H9 (cell line): ENCODE results near the gene KANSL1. TPM values are rescaled to one million over a fixed set of nuclear protein-coding genes. Genes with fewer than 3 reads are reported as not detected.

Experiments
- DNase-seq: peaks from one replicate; pipeline ENCODE4 v3.0.0-alpha.2; 2017
- H2AFZ ChIP-seq: one replicate; pipeline ENCODE4 v1.6.1; 2013; ENCODE audit warnings: mild to moderate bottlenecking, low read length, control low read depth, moderate library complexity
- H2AK5ac ChIP-seq: 2 replicates; pipeline ENCODE4 v1.6.1; 2013; ENCODE audit warnings: low read length, control low read depth, mixed read lengths; ENCODE audit not compliant: insufficient read length
- H2BK120ac ChIP-seq: one replicate; pipeline ENCODE4 v1.6.1; 2013; ENCODE audit warnings: low read depth, mild to moderate bottlenecking, low read length, control low read depth, inconsistent platforms; ENCODE audit not compliant: poor library complexity, severe bottlenecking
- H2BK12ac ChIP-seq: 2 replicates; pipeline ENCODE4 v1.6.1; 2013; ENCODE audit warnings: low read length, control low read depth, mixed read lengths, low read depth; ENCODE audit not compliant: insufficient read length
- H2BK15ac ChIP-seq: 2 replicates; pipeline ENCODE4 v1.6.1; 2013; ENCODE audit warnings: low read depth, low read length, control low read depth
- H2BK20ac ChIP-seq: one replicate; pipeline ENCODE4 v1.6.1; 2013; ENCODE audit warnings: low read depth, mild to moderate bottlenecking, low read length, control low read depth, inconsistent platforms; ENCODE audit not compliant: poor library complexity, severe bottlenecking
- H2BK5ac ChIP-seq: 2 replicates; pipeline ENCODE4 v1.6.1; 2013; ENCODE audit warnings: low read length, control low read depth, mixed read lengths; ENCODE audit not compliant: insufficient read length
- H3K14ac ChIP-seq: 2 replicates; pipeline ENCODE4 v1.6.1; 2013; ENCODE audit warnings: low read length, control low read depth; ENCODE audit not compliant: insufficient read depth
- H3K18ac ChIP-seq: 2 replicates; pipeline ENCODE4 v1.6.1; 2013; ENCODE audit warnings: low read depth, mild to moderate bottlenecking, mixed read lengths, low read length, control low read depth; ENCODE audit not compliant: insufficient read length
- H3K23ac ChIP-seq: 2 replicates; pipeline ENCODE4 v1.6.1; 2013; ENCODE audit warnings: low read length, control low read depth, mixed read lengths, low read depth; ENCODE audit not compliant: insufficient read length
- H3K23me2 ChIP-seq: 2 replicates; pipeline ENCODE4 v1.6.1; 2013; ENCODE audit warnings: low read depth, mild to moderate bottlenecking, mixed read lengths, low read length, control low read depth; ENCODE audit not compliant: insufficient read length, poor library complexity, severe bottlenecking
- H3K27ac ChIP-seq: 2 replicates; pipeline ENCODE4 v1.5.1; 2013; ENCODE audit warnings: low read length, control low read depth, mixed read lengths, low read depth; ENCODE audit not compliant: insufficient read length
- H3K27me3 ChIP-seq: 2 replicates; pipeline ENCODE4 v1.6.1; 2013; ENCODE audit warnings: low read length, control low read depth, inconsistent platforms; ENCODE audit not compliant: insufficient read depth
- H3K4ac ChIP-seq: 2 replicates; pipeline ENCODE4 v1.6.1; 2013; ENCODE audit warnings: low read depth, mild to moderate bottlenecking, control low read depth, inconsistent platforms, low read length, moderate library complexity
- H3K4me1 ChIP-seq: 2 replicates; pipeline ENCODE4 v1.6.1; 2013; ENCODE audit warnings: low read length, control low read depth, inconsistent platforms; ENCODE audit not compliant: insufficient read depth
- H3K4me2 ChIP-seq: 2 replicates; pipeline ENCODE4 v1.6.1; 2013; ENCODE audit warnings: low read length, control low read depth, mixed read lengths; ENCODE audit not compliant: insufficient read length, insufficient read depth
- H3K56ac ChIP-seq: 2 replicates; pipeline ENCODE4 v1.6.1; 2013; ENCODE audit warnings: low read depth, mild to moderate bottlenecking, mixed read lengths, low read length, control low read depth; ENCODE audit not compliant: insufficient read length
- H3K79me1 ChIP-seq: 2 replicates; pipeline ENCODE4 v1.6.1; 2013; ENCODE audit warnings: low read depth, mild to moderate bottlenecking, moderate library complexity, low read length, control low read depth, inconsistent platforms; ENCODE audit not compliant: insufficient read depth, poor library complexity, severe bottlenecking
- H3K79me2 ChIP-seq: 2 replicates; pipeline ENCODE4 v1.6.1; 2013; ENCODE audit warnings: low read length, control low read depth, inconsistent platforms; ENCODE audit not compliant: insufficient read depth
- H3K9ac ChIP-seq: 2 replicates; pipeline ENCODE4 v1.6.1; 2013; ENCODE audit warnings: low read length, control low read depth, mixed read lengths; ENCODE audit not compliant: insufficient read length; ENCODE audit errors: extremely low read depth
- H3K9me3 ChIP-seq: one replicate; pipeline ENCODE4 v1.6.1; 2013; ENCODE audit warnings: low read depth, low read length, inconsistent platforms; ENCODE audit not compliant: control insufficient read depth
- H3T11ph ChIP-seq: one replicate; pipeline ENCODE4 v1.6.1; 2013; ENCODE audit warnings: mild to moderate bottlenecking, low read length, control low read depth, inconsistent platforms
- H4K20me1 ChIP-seq: one replicate; pipeline ENCODE4 v1.6.1; 2013; ENCODE audit not compliant: control insufficient read depth, insufficient read length, insufficient read depth
- H4K5ac ChIP-seq: 2 replicates; pipeline ENCODE4 v1.6.1; 2013; ENCODE audit warnings: low read depth, mild to moderate bottlenecking, mixed read lengths, low read length, control low read depth; ENCODE audit not compliant: insufficient read length
- H4K8ac ChIP-seq: replicated peaks from 2 replicates; pipeline ENCODE4 v1.6.1; 2013; ENCODE audit warnings: low read length, control low read depth, mixed read lengths, low read depth; ENCODE audit not compliant: insufficient read length
- H4K91ac ChIP-seq: 2 replicates; pipeline ENCODE4 v1.6.1; 2013; ENCODE audit warnings: low read depth, mild to moderate bottlenecking, moderate library complexity, mixed read lengths, low read length, control low read depth; ENCODE audit not compliant: insufficient read length
- H3K27ac Mint-ChIP-seq, 3 experiments: 2 replicates in 2 of 3; 3 replicates in 1 of 3; pipeline ENCODE4 v1.8.0; 2020 to 2021; ENCODE audit warnings: mixed read lengths in 3 of 3, mild to moderate bottlenecking in 1 of 3, moderate library complexity in 1 of 3
- H3K27me3 Mint-ChIP-seq: 2 replicates; pipeline ENCODE4 v1.8.0; 2021; ENCODE audit warnings: low read depth, mild to moderate bottlenecking, moderate library complexity, mixed read lengths
- H3K36me3 Mint-ChIP-seq, 3 experiments: 2 replicates in 2 of 3; 3 replicates in 1 of 3; pipeline ENCODE4 v1.8.0; 2020 to 2021; ENCODE audit warnings: low read depth in 3 of 3, mixed read lengths in 3 of 3; ENCODE audit not compliant: insufficient read depth in 1 of 3
- H3K4me1 Mint-ChIP-seq, 2 experiments: 2 replicates each; pipeline ENCODE4 v1.8.0; 2020; ENCODE audit warnings: mixed read lengths in 2 of 2
- H3K4me3 Mint-ChIP-seq, 2 experiments: 2 replicates in 1 of 2; 3 replicates in 1 of 2; pipeline ENCODE4 v1.8.0; 2020 to 2021; ENCODE audit warnings: mild to moderate bottlenecking in 2 of 2, mixed read lengths in 2 of 2, moderate library complexity in 1 of 2
- H3K9me3 Mint-ChIP-seq, 2 experiments: 2 replicates in 1 of 2; 3 replicates in 1 of 2; pipeline ENCODE4 v1.8.0; 2020; ENCODE audit warnings: mild to moderate bottlenecking in 2 of 2, mixed read lengths in 2 of 2, moderate library complexity in 1 of 2
- WGBS: extraction: QIAGEN DNeasy Blood & Tissue Kit; methylation state at CpG from one replicate; pipeline ENCODE4 v1.1.7; 2013; ENCODE audit warnings: missing lambda C conversion rate, low lambda C conversion rate, mixed read lengths; ENCODE audit not compliant: insufficient read length; ENCODE audit errors: extremely low coverage; 5-methylcytosine and 5-hydroxymethylcytosine counted together
- total RNA-seq: library from RNA; stranded (reverse); gene quantifications from 2 replicates; pipeline ENCODE4 v1.2.1, GENCODE V29; 2021
- TF ChIP-seq, protein P1 (sequence below): fragments of 200-600 bp; sonication (generic); conservative IDR thresholded peaks from 3 replicates; pipeline ENCODE4 v1.8.0; 2021; ENCODE audit warnings: antibody characterized with exemption, mild to moderate bottlenecking

KANSL1 gene
- total RNA-seq, 1 experiment from 2014 or later: 114 TPM

GRCh38 chr17:46099865-46100264 is 93.4 kb downstream of the KANSL1 start:
- Histone ChIP-seq H3K79me1 (no peaks in the 10 kb centered on the region), H3K4me2 (no peak overlapping the region), H2AFZ (no peak overlapping the region), H3K23me2 (no peaks in the 10 kb centered on the region), H3K14ac (no peak overlapping the region), H4K91ac (no peak overlapping the region), H3K18ac (no peak overlapping the region), H2BK5ac (no peak overlapping the region), H3K9me3 (no peaks in the 10 kb centered on the region), H4K20me1 (no peaks in the 10 kb centered on the region), H3T11ph (no peak overlapping the region), H3K27ac (no peak overlapping the region), H3K27me3 (no peaks in the 10 kb centered on the region), H3K56ac (no peak overlapping the region), H2BK12ac (no peak overlapping the region), H2AK5ac (no peak overlapping the region), H3K9ac (no peak overlapping the region), H3K23ac (no peak overlapping the region), H2BK15ac (no peak overlapping the region), H2BK20ac (no peak overlapping the region), H3K4ac (no peak overlapping the region), H3K79me2 (peaks cover 33% of the 10 kb centered on the region; the same call in 1 of the 2 replicates), H4K5ac (no peak overlapping the region), H2BK120ac (no peak overlapping the region), H3K4me1 (no peaks in the 10 kb centered on the region), H4K8ac (no peak overlapping the region)
- TF ChIP-seq, protein P1, sequence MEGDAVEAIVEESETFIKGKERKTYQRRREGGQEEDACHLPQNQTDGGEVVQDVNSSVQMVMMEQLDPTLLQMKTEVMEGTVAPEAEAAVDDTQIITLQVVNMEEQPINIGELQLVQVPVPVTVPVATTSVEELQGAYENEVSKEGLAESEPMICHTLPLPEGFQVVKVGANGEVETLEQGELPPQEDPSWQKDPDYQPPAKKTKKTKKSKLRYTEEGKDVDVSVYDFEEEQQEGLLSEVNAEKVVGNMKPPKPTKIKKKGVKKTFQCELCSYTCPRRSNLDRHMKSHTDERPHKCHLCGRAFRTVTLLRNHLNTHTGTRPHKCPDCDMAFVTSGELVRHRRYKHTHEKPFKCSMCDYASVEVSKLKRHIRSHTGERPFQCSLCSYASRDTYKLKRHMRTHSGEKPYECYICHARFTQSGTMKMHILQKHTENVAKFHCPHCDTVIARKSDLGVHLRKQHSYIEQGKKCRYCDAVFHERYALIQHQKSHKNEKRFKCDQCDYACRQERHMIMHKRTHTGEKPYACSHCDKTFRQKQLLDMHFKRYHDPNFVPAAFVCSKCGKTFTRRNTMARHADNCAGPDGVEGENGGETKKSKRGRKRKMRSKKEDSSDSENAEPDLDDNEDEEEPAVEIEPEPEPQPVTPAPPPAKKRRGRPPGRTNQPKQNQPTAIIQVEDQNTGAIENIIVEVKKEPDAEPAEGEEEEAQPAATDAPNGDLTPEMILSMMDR: no peak
- WGBS: no CpG with 5 or more reads among the region's 1 CpG
- DNase-seq: no peak
- H3K27ac Mint-ChIP-seq: peak overlapping the region in 1 of 3 experiments; percentile 36; a peak in 1 of 7 replicates
- H3K27me3 Mint-ChIP-seq: no peaks in the 10 kb centered on the region
- H3K4me1 Mint-ChIP-seq: peaks cover 35 to 42% of the 10 kb centered on the region in 2 experiments
- H3K4me3 Mint-ChIP-seq: no peak overlapping the region
- peaks cover 0 to 2% (median 0%) of the 10 kb centered on the region in 3 experiments; a peak in 3 of 7 replicates for H3K36me3 Mint-ChIP-seq
- no peaks in the 10 kb centered on the region for H3K9me3 Mint-ChIP-seq
